Measurements from ENCODE around the gene TMTC2. TPM values are rescaled to one million over a fixed set of nuclear protein-coding genes. Genes with fewer than 3 reads are reported as not detected.
"Not testable (repeated sequence)": the region's sequence is repeated elsewhere in the genome, so short reads cannot be mapped to it uniquely, and the experiment has no call there.

The TMTC2 gene
- total RNA-seq, 1 donor from 2014 or later = 12.3 TPM

- H3K4me1 Mint-ChIP-seq = no peaks in the 10 kb centered on the region
These were observed 117.9 kb downstream of the TMTC2 start for GRCh38 chr12:82804601-82805000.

GRCh38 chr12:82805004-82805403, 118.3 kb downstream of the TMTC2 start:
- not testable (repeated sequence) for H3K27me3 Mint-ChIP-seq (ENCODE audit: low read depth); H3K36me3 Mint-ChIP-seq (ENCODE audit: low read depth); H3K27ac Mint-ChIP-seq (ENCODE audit: unreplicated experiment); DNase-seq (ENCODE audit: low read depth, low spot score); H3K4me3 Mint-ChIP-seq; H3K4me1 Mint-ChIP-seq; H3K9me3 Mint-ChIP-seq

More at GRCh38 chr12:82804601-82805000, 117.9 kb downstream of the TMTC2 start:
- H3K27ac Mint-ChIP-seq (ENCODE audit: unreplicated experiment) = no peak overlapping the region
- H3K36me3 Mint-ChIP-seq (ENCODE audit: low read depth) = peaks cover 5% of the 10 kb centered on the region
- TF ChIP-seq, protein P1, sequence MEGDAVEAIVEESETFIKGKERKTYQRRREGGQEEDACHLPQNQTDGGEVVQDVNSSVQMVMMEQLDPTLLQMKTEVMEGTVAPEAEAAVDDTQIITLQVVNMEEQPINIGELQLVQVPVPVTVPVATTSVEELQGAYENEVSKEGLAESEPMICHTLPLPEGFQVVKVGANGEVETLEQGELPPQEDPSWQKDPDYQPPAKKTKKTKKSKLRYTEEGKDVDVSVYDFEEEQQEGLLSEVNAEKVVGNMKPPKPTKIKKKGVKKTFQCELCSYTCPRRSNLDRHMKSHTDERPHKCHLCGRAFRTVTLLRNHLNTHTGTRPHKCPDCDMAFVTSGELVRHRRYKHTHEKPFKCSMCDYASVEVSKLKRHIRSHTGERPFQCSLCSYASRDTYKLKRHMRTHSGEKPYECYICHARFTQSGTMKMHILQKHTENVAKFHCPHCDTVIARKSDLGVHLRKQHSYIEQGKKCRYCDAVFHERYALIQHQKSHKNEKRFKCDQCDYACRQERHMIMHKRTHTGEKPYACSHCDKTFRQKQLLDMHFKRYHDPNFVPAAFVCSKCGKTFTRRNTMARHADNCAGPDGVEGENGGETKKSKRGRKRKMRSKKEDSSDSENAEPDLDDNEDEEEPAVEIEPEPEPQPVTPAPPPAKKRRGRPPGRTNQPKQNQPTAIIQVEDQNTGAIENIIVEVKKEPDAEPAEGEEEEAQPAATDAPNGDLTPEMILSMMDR (conservative IDR thresholded peaks at IDR 0.05) = no peak
- DNase-seq (ENCODE audit: low read depth, low spot score) = no peak
- H3K9me3 Mint-ChIP-seq = peaks cover 4% of the 10 kb centered on the region
- no peaks in the 10 kb centered on the region for H3K27me3 Mint-ChIP-seq (ENCODE audit: low read depth)
- H3K4me3 Mint-ChIP-seq = no peak overlapping the region

GRCh38 chr12:82805812-82806497, 119.2 kb downstream of the TMTC2 start:
- no peak for DNase-seq (ENCODE audit: low read depth, low spot score)
- H3K4me3 Mint-ChIP-seq = no peak overlapping the region
- H3K4me1 Mint-ChIP-seq = no peaks in the 10 kb centered on the region
- peaks cover 4% of the 10 kb centered on the region for H3K9me3 Mint-ChIP-seq
- peaks cover 5% of the 10 kb centered on the region for H3K36me3 Mint-ChIP-seq (ENCODE audit: low read depth)
- H3K27me3 Mint-ChIP-seq (ENCODE audit: low read depth) = no peaks in the 10 kb centered on the region
- peak overlapping the region; percentile 88 for H3K27ac Mint-ChIP-seq (ENCODE audit: unreplicated experiment)
- TF ChIP-seq, protein P1 (conservative IDR thresholded peaks at IDR 0.05) = no peak

DNA sequence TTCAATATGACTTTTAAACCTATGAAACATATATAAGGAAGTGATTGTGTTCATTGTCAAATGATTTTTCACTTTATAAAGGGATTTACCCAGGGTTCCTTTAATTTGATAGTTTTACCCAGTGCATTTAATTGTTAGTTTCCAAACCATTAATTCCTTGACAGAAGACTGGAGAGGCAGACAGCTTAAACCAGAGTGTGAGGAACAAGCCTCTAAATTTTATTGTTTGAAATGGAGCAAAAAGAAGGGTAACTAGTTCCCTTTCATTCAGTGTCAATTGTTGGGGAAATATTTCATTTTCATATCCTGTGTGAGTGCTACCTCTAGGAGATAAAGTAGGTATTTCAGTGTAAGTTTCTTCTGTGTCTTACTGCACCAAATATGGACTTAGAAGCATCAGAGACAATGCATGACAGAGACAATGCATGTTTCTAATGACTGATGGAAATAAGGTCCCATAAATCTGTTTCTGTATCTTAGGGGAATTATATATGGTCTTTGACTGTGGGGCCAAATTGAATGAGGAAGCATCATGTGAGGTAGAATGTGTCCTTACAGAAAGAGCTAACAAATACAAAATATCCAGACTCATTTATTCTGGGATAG, 120.5 kb downstream of the TMTC2 start:
- no peaks in the 10 kb centered on the region for H3K9me3 Mint-ChIP-seq
- H3K27me3 Mint-ChIP-seq (ENCODE audit: low read depth) = no peaks in the 10 kb centered on the region
- H3K36me3 Mint-ChIP-seq (ENCODE audit: low read depth) = peaks cover 2% of the 10 kb centered on the region
- no peak for DNase-seq (ENCODE audit: low read depth, low spot score)
- no peak overlapping the region for H3K4me3 Mint-ChIP-seq
- H3K27ac Mint-ChIP-seq (ENCODE audit: unreplicated experiment) = no peak overlapping the region
- TF ChIP-seq, protein P1 (conservative IDR thresholded peaks at IDR 0.05) = no peak
- no peaks in the 10 kb centered on the region for H3K4me1 Mint-ChIP-seq

GRCh38 chr12:82810568-82810967, 123.9 kb downstream of the TMTC2 start:
- peaks cover 6% of the 10 kb centered on the region for H3K9me3 Mint-ChIP-seq
- TF ChIP-seq, protein P1 (conservative IDR thresholded peaks at IDR 0.05) = no peak
- H3K4me3 Mint-ChIP-seq = no peak overlapping the region
- no peaks in the 10 kb centered on the region for H3K27me3 Mint-ChIP-seq (ENCODE audit: low read depth)
- no peak overlapping the region for H3K27ac Mint-ChIP-seq (ENCODE audit: unreplicated experiment)
- peaks cover 7% of the 10 kb centered on the region for H3K4me1 Mint-ChIP-seq
- peaks cover 10% of the 10 kb centered on the region for H3K36me3 Mint-ChIP-seq (ENCODE audit: low read depth)
- no peak for DNase-seq (ENCODE audit: low read depth, low spot score)

- H3K27ac Mint-ChIP-seq (ENCODE audit: unreplicated experiment) = no peak overlapping the region
- peaks cover 7% of the 10 kb centered on the region for H3K36me3 Mint-ChIP-seq (ENCODE audit: low read depth)
- TF ChIP-seq, protein P1 (conservative IDR thresholded peaks at IDR 0.05) = no peak
- peaks cover 22% of the 10 kb centered on the region for H3K4me1 Mint-ChIP-seq
- no peak for DNase-seq (ENCODE audit: low read depth, low spot score)
- H3K9me3 Mint-ChIP-seq = peaks cover 6% of the 10 kb centered on the region
- no peak overlapping the region for H3K4me3 Mint-ChIP-seq
- no peaks in the 10 kb centered on the region for H3K27me3 Mint-ChIP-seq (ENCODE audit: low read depth)
These were observed 130.7 kb downstream of the TMTC2 start for GRCh38 chr12:82817368-82817767.

Measured in neural crest cell (in vitro differentiated cells).